HFFc6 (cell line): Measurements from ENCODE around the gene OR56A5. TPM values are rescaled to one million over a fixed set of nuclear protein-coding genes. Genes with fewer than 3 reads are reported as not detected.

Source experiments
- DNase-seq: peaks from one replicate; pipeline ENCODE4 v3.0.0-alpha.2; 2018
- H3K27ac Mint-ChIP-seq: 2 replicates; pipeline ENCODE4 v1.8.0; 2020; ENCODE audit warnings: mild to moderate bottlenecking, mixed read lengths
- H3K27me3 Mint-ChIP-seq: 2 replicates; pipeline ENCODE4 v1.8.0; 2021; ENCODE audit warnings: mild to moderate bottlenecking, moderate library complexity, mixed read lengths; ENCODE audit not compliant: insufficient read depth
- H3K36me3 Mint-ChIP-seq: 2 replicates; pipeline ENCODE4 v1.8.0; 2021; ENCODE audit warnings: low read depth, mixed read lengths
- H3K4me1 Mint-ChIP-seq: 2 replicates; pipeline ENCODE4 v1.8.0; 2020; ENCODE audit warnings: low read depth, mixed read lengths
- H3K4me3 Mint-ChIP-seq: 2 replicates; pipeline ENCODE4 v1.8.0; 2020; ENCODE audit warnings: mild to moderate bottlenecking, moderate library complexity, mixed read lengths
- H3K9me3 Mint-ChIP-seq: 2 replicates; pipeline ENCODE4 v1.8.0; 2020; ENCODE audit warnings: mild to moderate bottlenecking, mixed read lengths
- total RNA-seq, 6 experiments: library from RNA; stranded (reverse); fragmentation: NEBNext Ultra II Directional; extraction: Animal tissue kit (Norgen Biotek cat#: 25700); gene quantifications; 2 replicates in 1 of 6; 3 replicates in 5 of 6; pipeline ENCODE4 v1.2.3, GENCODE V29; 2021
- TF ChIP-seq, protein P1 (sequence below): fragments of 200-600 bp; sonication (generic); IDR thresholded peaks from 2 replicates; pipeline ENCODE4 v1.5.0; 2021; ENCODE audit warnings: antibody characterized with exemption, mild to moderate bottlenecking

The OR56A5 gene
- total RNA-seq, 6 experiments from 2014 or later: not detected

DNA sequence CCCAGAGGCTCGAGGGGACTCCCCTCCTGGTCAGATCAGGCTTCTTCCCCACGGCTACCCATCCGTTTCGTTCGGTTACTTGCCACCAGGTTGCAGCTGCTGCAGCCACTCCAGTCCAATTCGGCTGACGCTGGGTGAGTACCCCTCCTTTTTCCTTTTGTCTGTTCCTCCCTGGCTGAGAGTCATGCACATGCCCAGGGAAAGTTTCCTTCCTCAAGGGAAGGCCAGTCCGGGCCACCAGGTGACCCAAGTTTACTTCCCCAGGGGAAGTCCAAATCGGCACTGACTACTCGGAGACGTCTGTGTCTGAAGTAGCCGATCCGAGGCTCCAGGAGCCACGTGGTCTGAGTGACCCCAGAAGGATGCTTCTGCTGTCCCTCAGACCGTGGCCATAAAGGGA lies 39.5 kb downstream of the OR56A5 start:
- peaks cover 57% of the 10 kb centered on the region for H3K9me3 Mint-ChIP-seq
- TF ChIP-seq, protein P1, sequence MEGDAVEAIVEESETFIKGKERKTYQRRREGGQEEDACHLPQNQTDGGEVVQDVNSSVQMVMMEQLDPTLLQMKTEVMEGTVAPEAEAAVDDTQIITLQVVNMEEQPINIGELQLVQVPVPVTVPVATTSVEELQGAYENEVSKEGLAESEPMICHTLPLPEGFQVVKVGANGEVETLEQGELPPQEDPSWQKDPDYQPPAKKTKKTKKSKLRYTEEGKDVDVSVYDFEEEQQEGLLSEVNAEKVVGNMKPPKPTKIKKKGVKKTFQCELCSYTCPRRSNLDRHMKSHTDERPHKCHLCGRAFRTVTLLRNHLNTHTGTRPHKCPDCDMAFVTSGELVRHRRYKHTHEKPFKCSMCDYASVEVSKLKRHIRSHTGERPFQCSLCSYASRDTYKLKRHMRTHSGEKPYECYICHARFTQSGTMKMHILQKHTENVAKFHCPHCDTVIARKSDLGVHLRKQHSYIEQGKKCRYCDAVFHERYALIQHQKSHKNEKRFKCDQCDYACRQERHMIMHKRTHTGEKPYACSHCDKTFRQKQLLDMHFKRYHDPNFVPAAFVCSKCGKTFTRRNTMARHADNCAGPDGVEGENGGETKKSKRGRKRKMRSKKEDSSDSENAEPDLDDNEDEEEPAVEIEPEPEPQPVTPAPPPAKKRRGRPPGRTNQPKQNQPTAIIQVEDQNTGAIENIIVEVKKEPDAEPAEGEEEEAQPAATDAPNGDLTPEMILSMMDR: no peak

DNA sequence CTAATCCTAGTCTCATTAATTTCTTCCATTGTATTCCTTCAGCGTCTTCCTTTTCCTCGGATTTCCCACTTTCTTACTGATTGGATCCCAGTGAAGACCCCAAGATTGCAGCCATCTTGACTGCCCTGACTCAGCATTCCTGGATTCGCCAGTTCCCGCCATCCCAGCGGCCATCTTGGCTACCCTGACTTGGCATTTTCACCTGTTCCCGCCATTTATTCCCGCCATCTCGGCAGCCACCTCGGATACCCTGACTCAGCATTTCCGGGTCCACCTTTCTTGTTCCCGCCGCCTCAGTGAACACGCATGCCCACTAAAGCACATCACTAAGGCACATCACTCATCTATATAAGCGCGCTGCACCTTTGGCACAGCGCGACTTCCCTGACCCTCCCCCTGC lies 40.0 kb downstream of the OR56A5 start:
- H3K4me3 Mint-ChIP-seq: no peak overlapping the region
- no peak overlapping the region for H3K27ac Mint-ChIP-seq
- peaks cover 52% of the 10 kb centered on the region for H3K9me3 Mint-ChIP-seq
- TF ChIP-seq, protein P1: no peak
- peaks cover 17% of the 10 kb centered on the region for H3K36me3 Mint-ChIP-seq
- no peak for DNase-seq
- H3K27me3 Mint-ChIP-seq: peaks cover 3% of the 10 kb centered on the region; the same call in 1 of the 2 replicates
- H3K4me1 Mint-ChIP-seq: no peaks in the 10 kb centered on the region

More for the DNA sequence above, 39.5 kb downstream of the OR56A5 start:
- peaks cover 17% of the 10 kb centered on the region for H3K36me3 Mint-ChIP-seq
- H3K4me1 Mint-ChIP-seq: no peaks in the 10 kb centered on the region
- no peak overlapping the region for H3K4me3 Mint-ChIP-seq
- H3K27me3 Mint-ChIP-seq: peaks cover 3% of the 10 kb centered on the region; the same call in 1 of the 2 replicates
- DNase-seq: no peak
- no peak overlapping the region for H3K27ac Mint-ChIP-seq

DNA sequence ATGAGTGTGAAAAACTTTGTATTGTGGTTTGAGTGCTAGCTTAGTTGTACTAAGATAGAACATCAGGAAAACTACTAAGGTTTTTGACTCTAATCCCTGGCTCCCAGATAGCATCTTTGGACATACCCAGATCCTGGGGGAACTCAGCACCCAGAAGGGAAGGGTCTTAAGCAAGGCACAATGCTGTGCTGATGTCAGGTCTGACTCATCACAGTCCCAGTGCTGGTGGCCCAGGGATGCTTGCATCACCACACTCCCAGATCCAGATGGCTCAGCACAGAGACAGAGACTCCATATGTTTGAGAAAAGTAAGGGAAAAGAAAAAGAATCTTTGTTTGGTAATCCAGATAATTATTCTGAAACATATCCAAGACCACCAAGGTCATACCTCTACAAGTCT lies 44.5 kb downstream of the OR56A5 start:
- Mint-ChIP-seq H3K9me3 (peaks cover 35% of the 10 kb centered on the region), H3K4me1 (no peaks in the 10 kb centered on the region), H3K27ac (no peak overlapping the region), H3K4me3 (no peak overlapping the region), H3K27me3 (no peaks in the 10 kb centered on the region), H3K36me3 (peaks cover 5% of the 10 kb centered on the region; the same call in 1 of the 2 replicates)
- no peak for DNase-seq
- TF ChIP-seq, protein P1: no peak

DNA sequence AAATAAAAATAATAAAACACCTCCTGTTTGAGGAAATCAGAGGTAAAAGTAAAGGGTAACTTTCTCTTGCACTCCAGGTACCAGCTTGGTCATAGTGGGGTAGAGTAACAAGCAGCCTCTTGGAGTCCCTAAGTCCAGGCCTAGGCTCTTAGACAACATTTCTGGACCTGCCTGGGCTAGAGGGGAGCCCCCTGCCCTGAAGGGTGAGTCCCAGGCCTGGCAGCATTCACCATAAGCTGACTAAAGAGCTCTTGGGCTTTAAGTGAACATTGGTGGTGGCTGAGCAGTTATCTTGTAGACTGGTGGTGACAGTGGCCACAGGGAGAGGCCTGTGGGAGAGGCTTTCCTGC lies 44.9 kb downstream of the OR56A5 start:
- Mint-ChIP-seq H3K27ac (no peak overlapping the region), H3K4me1 (no peaks in the 10 kb centered on the region), H3K9me3 (peaks cover 35% of the 10 kb centered on the region), H3K27me3 (no peaks in the 10 kb centered on the region), H3K4me3 (no peak overlapping the region), H3K36me3 (peaks cover 3% of the 10 kb centered on the region; the same call in 1 of the 2 replicates)
- TF ChIP-seq, protein P1: no peak
- no peak for DNase-seq

DNA sequence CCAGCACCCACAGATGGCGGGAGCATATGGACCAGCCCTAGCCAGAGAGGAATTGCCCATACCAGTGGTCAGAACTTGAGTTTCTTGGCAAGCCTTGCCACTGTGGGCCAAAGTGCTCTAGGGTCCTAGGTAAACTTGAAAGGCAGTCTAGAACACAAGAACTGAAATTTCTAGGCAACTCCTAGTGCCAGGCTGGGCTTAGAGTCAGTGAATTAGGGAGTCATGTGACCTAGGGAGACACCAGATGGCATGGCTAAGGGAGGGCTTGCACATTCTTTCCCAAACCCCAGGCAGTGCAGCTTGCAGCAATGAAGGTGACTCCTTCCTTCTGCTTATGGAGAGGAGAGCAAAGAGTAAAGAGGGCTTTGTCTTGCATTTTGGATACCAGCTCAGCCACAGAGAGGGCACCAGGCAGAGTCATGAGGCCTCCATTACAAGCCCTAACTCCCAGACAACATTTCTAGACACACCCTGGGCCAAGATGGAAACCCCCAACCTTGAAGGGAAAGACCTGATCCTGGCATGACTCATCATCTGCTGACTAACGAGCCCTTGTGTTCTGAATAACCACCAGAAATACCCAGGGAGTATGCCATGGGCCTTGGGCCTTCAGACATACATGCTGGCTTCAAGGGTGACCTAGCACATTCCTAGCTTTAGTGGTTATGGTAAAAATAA lies 45.4 kb downstream of the OR56A5 start:
- H3K27me3 Mint-ChIP-seq: no peaks in the 10 kb centered on the region
- no peaks in the 10 kb centered on the region for H3K36me3 Mint-ChIP-seq
- H3K9me3 Mint-ChIP-seq: peaks cover 36% of the 10 kb centered on the region
- H3K4me1 Mint-ChIP-seq: no peaks in the 10 kb centered on the region
- TF ChIP-seq, protein P1: no peak
- no peak overlapping the region for H3K27ac Mint-ChIP-seq
- H3K4me3 Mint-ChIP-seq: no peak overlapping the region
- DNase-seq: no peak

Other genes with a start within 250 kb of the OR56A5 start
- gene OR56B1, start 232.0 kb downstream of the OR56A5 start, total RNA-seq: not detected
- not detected for gene OR52N4, start 214.3 kb downstream of the OR56A5 start, total RNA-seq
- not detected for gene OR52N5, start 185.1 kb downstream of the OR56A5 start, total RNA-seq
- gene OR52N1, start 177.2 kb downstream of the OR56A5 start, total RNA-seq: not detected
- not detected for gene OR52N2, start 159.6 kb downstream of the OR56A5 start, total RNA-seq
- not detected for gene OR52E6, start 126.6 kb downstream of the OR56A5 start, total RNA-seq
- not detected for gene OR52E8, start 110.8 kb downstream of the OR56A5 start, total RNA-seq
- gene OR52E4, start 87.9 kb downstream of the OR56A5 start, total RNA-seq: not detected
- not detected for gene OR52E5, start 75.3 kb downstream of the OR56A5 start, total RNA-seq
- gene OR56A3, start 26.2 kb downstream of the OR56A5 start, total RNA-seq: not detected
- not detected for gene OR52L1, start 18.5 kb upstream of the OR56A5 start, total RNA-seq
- gene OR56A4, start 38.5 kb upstream of the OR56A5 start, total RNA-seq: not detected
- not detected for gene OR56A1, start 62.3 kb upstream of the OR56A5 start, total RNA-seq
- not detected for gene OR56B4, start 139.2 kb upstream of the OR56A5 start, total RNA-seq
- gene OR52B2, start 201.8 kb upstream of the OR56A5 start, total RNA-seq: not detected
- gene OR52W1, start 230.7 kb upstream of the OR56A5 start, total RNA-seq: not detected
- gene C11orf42, start 237.1 kb upstream of the OR56A5 start, total RNA-seq: not detected